ENCODE data around the gene MBTD1. TPM values are rescaled to one million over a fixed set of nuclear protein-coding genes. Genes with fewer than 3 reads are reported as not detected.

The MBTD1 gene
- total RNA-seq, 6 experiments from 2014 or later, result 4.4 to 8.8 (median 7.4) TPM

- WGBS (ENCODE audit: insufficient coverage, low coverage, low lambda C conversion rate, missing lambda C conversion rate), result 96% methylated on average over 3 of the region's 3 CpGs
- no peaks in the 10 kb centered on the region for H3K9me3 ChIP-seq
- H3K27ac ChIP-seq, result no peak overlapping the region
- no peak for DNase-seq
- ATAC-seq, result no peak
- TF ChIP-seq CTCF (IDR thresholded peaks at IDR 0.05) (no peak), POLR2A (IDR thresholded peaks at IDR 0.05) (no peak)
- no peaks in the 10 kb centered on the region for H3K27me3 ChIP-seq
- H3K4me3 ChIP-seq, result no peak overlapping the region
- intact Hi-C loops (cut with DNase I), result no loop called here
- peaks cover 0 to under 1% (median 0%) of the 10 kb centered on the region in 4 donors for H3K4me1 ChIP-seq
- H3K36me3 ChIP-seq, result peaks cover 0 to 7% (median 0%) of the 10 kb centered on the region in 4 donors
These were observed 100.2 kb downstream of the MBTD1 start for GRCh38 chr17:51159604-51160003.

GRCh38 chr17:51155416-51155815 is 104.4 kb downstream of the MBTD1 start:
- ATAC-seq (no peak), DNase-seq (no peak)
- no peaks in the 10 kb centered on the region for H3K27me3 ChIP-seq
- no peak overlapping the region for H3K4me3 ChIP-seq
- H3K4me1 ChIP-seq, result peaks cover 0 to 14% (median 0%) of the 10 kb centered on the region in 4 donors
- no peaks in the 10 kb centered on the region for H3K9me3 ChIP-seq
- no peak for TF ChIP-seq CTCF (IDR thresholded peaks at IDR 0.05)
- no peak for TF ChIP-seq POLR2A (IDR thresholded peaks at IDR 0.05)
- H3K36me3 ChIP-seq, result no peaks in the 10 kb centered on the region
- intact Hi-C loops (cut with DNase I), result no loop called here
- WGBS (ENCODE audit: insufficient coverage, low coverage, low lambda C conversion rate, missing lambda C conversion rate), result 86% methylated on average over 2 of the region's 8 CpGs
- H3K27ac ChIP-seq, result no peak overlapping the region

- no peak for DNase-seq
- H3K4me3 ChIP-seq, result peak overlapping the region; percentile 62 to 82 (median 76)
- H3K4me1 ChIP-seq, result peaks cover 0 to 14% (median 0%) of the 10 kb centered on the region in 4 donors
These were observed 105.7 kb downstream of the MBTD1 start for GRCh38 chr17:51154176-51154575.

GRCh38 chr17:51153210-51154072 is 106.4 kb downstream of the MBTD1 start, which contains the start of gene NME1:
Gene NME1, plus strand, starts transcription at chr17:51153559. Its CDS starts 2,096 bp downstream, at chr17:51155655.
- no peaks in the 10 kb centered on the region for H3K27me3 ChIP-seq
- ATAC-seq (peak; percentile 93 to 97 (median 95)), DNase-seq (peak; percentile 94 to 97 (median 96))
- no peaks in the 10 kb centered on the region for H3K36me3 ChIP-seq
- TF ChIP-seq POLR2A (IDR thresholded peaks at IDR 0.05) (peak; percentile 12), CTCF (IDR thresholded peaks at IDR 0.05) (peak; percentile 74 to 86 (median 81))
- peaks cover 0 to 14% (median 0%) of the 10 kb centered on the region in 4 donors for H3K4me1 ChIP-seq
- 0% methylated on average over 52 of the region's 60 CpGs for WGBS (ENCODE audit: insufficient coverage, low coverage, low lambda C conversion rate, missing lambda C conversion rate)
- peak within 1 kb of the TSS; percentile 61 to 84 (median 75) for H3K27ac ChIP-seq
- no peaks in the 10 kb centered on the region for H3K9me3 ChIP-seq
- intact Hi-C loops (cut with DNase I), result no loop called here
- H3K4me3 ChIP-seq, result peak within 1 kb of the TSS; percentile 62 to 82 (median 76)

More at GRCh38 chr17:51154176-51154575, 105.7 kb downstream of the MBTD1 start:
- TF ChIP-seq POLR2A (IDR thresholded peaks at IDR 0.05) (no peak), CTCF (IDR thresholded peaks at IDR 0.05) (no peak)
- no peak for ATAC-seq
- no peaks in the 10 kb centered on the region for H3K27me3 ChIP-seq
- intact Hi-C loops (cut with DNase I), result no loop called here
- H3K36me3 ChIP-seq, result no peaks in the 10 kb centered on the region
- peak overlapping the region in 2 of 3 donors; percentile 42 to 60 for H3K27ac ChIP-seq
- no peaks in the 10 kb centered on the region for H3K9me3 ChIP-seq
- 15% methylated on average over 6 of the region's 6 CpGs for WGBS (ENCODE audit: insufficient coverage, low coverage, low lambda C conversion rate, missing lambda C conversion rate)

Measured in right lobe of liver (tissue), 6 donors.